GM19043 (cell line): ENCODE measurements around the gene UBE2H.
"Not testable (repeated sequence)": the region's sequence is repeated elsewhere in the genome, so short reads cannot be mapped to it uniquely, and the experiment has no call there.

Experiments used
- ATAC-seq: cut with Tn5 transposase; IDR thresholded peaks from one replicate; pipeline ENCODE4 v1.9.1; 2021; ENCODE audit warnings: low read depth; ENCODE audit not compliant: unreplicated experiment

Gene UBE2H

GRCh38 chr7:129952653-129953560 lies at the start of gene UBE2H:
Gene UBE2H, minus strand, starts transcription at chr7:129952960. Its CDS starts 405 bp downstream, at chr7:129952555.
- ATAC-seq = peak; percentile 46

- ATAC-seq = no peak
These were observed 45.7 kb upstream of the UBE2H start for GRCh38 chr7:129998446-129998845.

GRCh38 chr7:129997285-129997684 lies 44.5 kb upstream of the UBE2H start:
- no peak for ATAC-seq

GRCh38 chr7:129993275-129993674 lies 40.5 kb upstream of the UBE2H start:
- ATAC-seq = no peak

- ATAC-seq = no peak
These were observed 37.8 kb upstream of the UBE2H start for GRCh38 chr7:129990403-129991192.

- ATAC-seq = no peak
These were observed 36.7 kb upstream of the UBE2H start for GRCh38 chr7:129989466-129989865.

GRCh38 chr7:129986600-129986999 lies 33.8 kb upstream of the UBE2H start:
- ATAC-seq = no peak

- no peak for ATAC-seq
These were observed 27.9 kb upstream of the UBE2H start for GRCh38 chr7:129980667-129981066.

GRCh38 chr7:129975309-129975708 lies 22.5 kb upstream of the UBE2H start:
- ATAC-seq = no peak

- ATAC-seq = no peak
These were observed 18.1 kb upstream of the UBE2H start for GRCh38 chr7:129970816-129971215.

GRCh38 chr7:129969881-129970446 lies 17.2 kb upstream of the UBE2H start:
- no peak for ATAC-seq

GRCh38 chr7:129968592-129969383 lies 16.0 kb upstream of the UBE2H start:
- ATAC-seq = no peak

GRCh38 chr7:129960204-129960475 lies 7.4 kb upstream of the UBE2H start:
- ATAC-seq = not testable (repeated sequence)

GRCh38 chr7:129959471-129960203 lies 6.9 kb upstream of the UBE2H start:
- no peak for ATAC-seq

- ATAC-seq = no peak
These were observed 6.1 kb upstream of the UBE2H start for GRCh38 chr7:129958643-129959470.

GRCh38 chr7:129955993-129956543 lies 3.3 kb upstream of the UBE2H start:
- no peak for ATAC-seq

- peak; percentile 4 for ATAC-seq
These were observed 591 bp downstream of the UBE2H start for GRCh38 chr7:129952086-129952652.
